Liver (tissue), 3 donors: Measurements from ENCODE around the gene NDUFA13.

Experiments used
- EGR1 ChIP-seq, 2 donors: IDR thresholded peaks; 2 replicates each; pipeline ENCODE4 v1.6.1; 2016 to 2018; ENCODE audit warnings: antibody characterized with exemption in 2 of 2, low read depth in 2 of 2
- FOXA1 ChIP-seq: IDR thresholded peaks from 2 replicates; pipeline ENCODE4 v1.6.1; 2016; ENCODE audit warnings: antibody characterized with exemption
- GABPA ChIP-seq, 2 donors: IDR thresholded peaks in 1 of 2; conservative IDR thresholded peaks in 1 of 2; 2 replicates each; pipeline ENCODE4 v1.6.1; 2016; ENCODE audit warnings: antibody characterized with exemption in 2 of 2, mild to moderate bottlenecking in 1 of 2, moderate library complexity in 1 of 2
- HNF4A ChIP-seq, 2 donors: conservative IDR thresholded peaks; 2 replicates each; pipeline ENCODE4 v1.6.1; 2016; ENCODE audit warnings: antibody characterized with exemption in 2 of 2, mild to moderate bottlenecking in 2 of 2
- HNF4G ChIP-seq: IDR thresholded peaks from 2 replicates; pipeline ENCODE4 v1.6.1; 2016; ENCODE audit warnings: antibody characterized with exemption
- JUND ChIP-seq, 2 donors: IDR thresholded peaks; 2 replicates each; pipeline ENCODE4 v1.6.1; 2016; ENCODE audit warnings: antibody characterized with exemption in 2 of 2
- RAD21 ChIP-seq, 2 donors: IDR thresholded peaks; 2 replicates each; pipeline ENCODE4 v1.6.1; 2016; ENCODE audit warnings: antibody characterized with exemption in 2 of 2, mild to moderate bottlenecking in 2 of 2
- REST ChIP-seq: IDR thresholded peaks from 2 replicates; pipeline ENCODE4 v1.6.1; 2016; ENCODE audit warnings: antibody characterized with exemption, mild to moderate bottlenecking
- SP1 ChIP-seq: IDR thresholded peaks from 2 replicates; pipeline ENCODE4 v1.6.1; 2018; ENCODE audit warnings: antibody characterized with exemption, mild to moderate bottlenecking
- TAF1 ChIP-seq: conservative IDR thresholded peaks from 2 replicates; pipeline ENCODE4 v1.6.1; 2016; ENCODE audit warnings: antibody characterized with exemption, mild to moderate bottlenecking
- YY1 ChIP-seq: IDR thresholded peaks from 2 replicates; pipeline ENCODE4 v1.6.1; 2016; ENCODE audit warnings: antibody characterized with exemption, mild to moderate bottlenecking
- TF ChIP-seq, protein P1 (sequence below): fragments of 150-350 bp; IDR thresholded peaks from 2 replicates; pipeline ENCODE4 v1.5.1; 2017; ENCODE audit warnings: improper control_type of control experiment, low read depth, low read length; ENCODE audit not compliant: missing input control
- TF ChIP-seq, protein P2 (sequence below): IDR thresholded peaks from 2 replicates; pipeline ENCODE4 v1.6.1; 2016; ENCODE audit warnings: antibody characterized with exemption
- TF ChIP-seq, protein P3 (sequence below): IDR thresholded peaks from 2 replicates; pipeline ENCODE4 v1.6.1; 2016; ENCODE audit warnings: antibody characterized with exemption
- donor health status: healthy.
- donor health status: healthy.

GRCh38 chr19:19515642-19516519 lies at the start of gene NDUFA13:
- TF ChIP-seq, protein P1, sequence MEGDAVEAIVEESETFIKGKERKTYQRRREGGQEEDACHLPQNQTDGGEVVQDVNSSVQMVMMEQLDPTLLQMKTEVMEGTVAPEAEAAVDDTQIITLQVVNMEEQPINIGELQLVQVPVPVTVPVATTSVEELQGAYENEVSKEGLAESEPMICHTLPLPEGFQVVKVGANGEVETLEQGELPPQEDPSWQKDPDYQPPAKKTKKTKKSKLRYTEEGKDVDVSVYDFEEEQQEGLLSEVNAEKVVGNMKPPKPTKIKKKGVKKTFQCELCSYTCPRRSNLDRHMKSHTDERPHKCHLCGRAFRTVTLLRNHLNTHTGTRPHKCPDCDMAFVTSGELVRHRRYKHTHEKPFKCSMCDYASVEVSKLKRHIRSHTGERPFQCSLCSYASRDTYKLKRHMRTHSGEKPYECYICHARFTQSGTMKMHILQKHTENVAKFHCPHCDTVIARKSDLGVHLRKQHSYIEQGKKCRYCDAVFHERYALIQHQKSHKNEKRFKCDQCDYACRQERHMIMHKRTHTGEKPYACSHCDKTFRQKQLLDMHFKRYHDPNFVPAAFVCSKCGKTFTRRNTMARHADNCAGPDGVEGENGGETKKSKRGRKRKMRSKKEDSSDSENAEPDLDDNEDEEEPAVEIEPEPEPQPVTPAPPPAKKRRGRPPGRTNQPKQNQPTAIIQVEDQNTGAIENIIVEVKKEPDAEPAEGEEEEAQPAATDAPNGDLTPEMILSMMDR = peak; percentile 7
- TF ChIP-seq YY1 (peak; percentile 100), HNF4G (no peak), RAD21 (IDR thresholded peaks at IDR 0.05) (no peak), REST (peak; percentile 43), JUND (IDR thresholded peaks at IDR 0.05) (no peak), GABPA (IDR thresholded peaks at IDR 0.05 in 1 of 2, conservative IDR thresholded peaks at IDR 0.05 in 1 of 2) (peak; percentile 94 to 96), EGR1 (IDR thresholded peaks at IDR 0.05; ENCODE audit: low read depth in 2 of 2) (peak; percentile 26 to 52), FOXA1 (no peak), HNF4A (conservative IDR thresholded peaks at IDR 0.05) (no peak), TAF1 (peak; percentile 80), SP1 (no peak)
- TF ChIP-seq, protein P2, sequence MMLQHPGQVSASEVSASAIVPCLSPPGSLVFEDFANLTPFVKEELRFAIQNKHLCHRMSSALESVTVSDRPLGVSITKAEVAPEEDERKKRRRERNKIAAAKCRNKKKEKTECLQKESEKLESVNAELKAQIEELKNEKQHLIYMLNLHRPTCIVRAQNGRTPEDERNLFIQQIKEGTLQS = no peak
- TF ChIP-seq, protein P3, sequence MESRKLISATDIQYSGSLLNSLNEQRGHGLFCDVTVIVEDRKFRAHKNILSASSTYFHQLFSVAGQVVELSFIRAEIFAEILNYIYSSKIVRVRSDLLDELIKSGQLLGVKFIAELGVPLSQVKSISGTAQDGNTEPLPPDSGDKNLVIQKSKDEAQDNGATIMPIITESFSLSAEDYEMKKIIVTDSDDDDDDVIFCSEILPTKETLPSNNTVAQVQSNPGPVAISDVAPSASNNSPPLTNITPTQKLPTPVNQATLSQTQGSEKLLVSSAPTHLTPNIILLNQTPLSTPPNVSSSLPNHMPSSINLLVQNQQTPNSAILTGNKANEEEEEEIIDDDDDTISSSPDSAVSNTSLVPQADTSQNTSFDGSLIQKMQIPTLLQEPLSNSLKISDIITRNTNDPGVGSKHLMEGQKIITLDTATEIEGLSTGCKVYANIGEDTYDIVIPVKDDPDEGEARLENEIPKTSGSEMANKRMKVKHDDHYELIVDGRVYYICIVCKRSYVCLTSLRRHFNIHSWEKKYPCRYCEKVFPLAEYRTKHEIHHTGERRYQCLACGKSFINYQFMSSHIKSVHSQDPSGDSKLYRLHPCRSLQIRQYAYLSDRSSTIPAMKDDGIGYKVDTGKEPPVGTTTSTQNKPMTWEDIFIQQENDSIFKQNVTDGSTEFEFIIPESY = peak; percentile 33
